ENCODE measurements around the gene MRPL49. TPM values are rescaled to one million over a fixed set of nuclear protein-coding genes. Genes with fewer than 3 reads are reported as not detected.

The MRPL49 gene
- total and polyA plus RNA-seq, 2 of the 13 experiments (the other 11 are each of a cell fraction or from before 2014, with no cell fraction given): 39.2 to 53.3 TPM

DNA sequence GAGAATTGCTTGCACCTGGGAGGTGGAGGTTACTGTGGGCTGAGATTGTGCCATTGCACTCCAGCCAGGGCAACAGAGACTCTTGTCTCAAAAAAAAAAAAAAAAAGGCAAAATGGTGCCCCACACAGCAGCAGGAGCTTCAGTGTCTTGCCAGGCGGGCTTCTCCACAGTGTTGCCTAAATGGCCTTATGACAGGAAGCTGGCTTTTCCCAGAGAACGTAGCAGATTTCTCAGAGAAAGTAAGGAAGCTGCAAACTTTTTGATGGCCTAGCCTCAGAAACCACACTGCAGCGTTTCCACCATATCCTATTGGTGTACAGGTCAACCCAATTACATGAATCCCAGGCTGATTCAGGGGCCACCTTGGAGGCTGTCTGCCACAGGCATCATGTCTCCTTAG lies 35.2 kb downstream of the MRPL49 start:
- TF ChIP-seq BHLHE40 (IDR thresholded peaks at IDR 0.05; ENCODE audit: low read length): no peak
- no peak for TF ChIP-seq ARID2 (CRISPR knock-in tag; IDR thresholded peaks at IDR 0.05; ENCODE audit: borderline replicate concordance)
- TF ChIP-seq ZNF12 (CRISPR knock-in tag; IDR thresholded peaks at IDR 0.05): no peak
- no peak for TF ChIP-seq ZNF543 (CRISPR knock-in tag; IDR thresholded peaks at IDR 0.05)
- no peak for TF ChIP-seq TOPORS (CRISPR knock-in tag; IDR thresholded peaks at IDR 0.05)
- no peak for TF ChIP-seq YY1 (IDR thresholded peaks at IDR 0.05; ENCODE audit: insufficient read depth, insufficient replicate concordance, low read depth, low read length)
- TF ChIP-seq HOXA7 (CRISPR knock-in tag; IDR thresholded peaks at IDR 0.05): no peak
- TF ChIP-seq ZNF747 (CRISPR knock-in tag; IDR thresholded peaks at IDR 0.05; ENCODE audit: borderline replicate concordance): no peak
- TF ChIP-seq HMGXB3 (CRISPR knock-in tag; IDR thresholded peaks at IDR 0.05; ENCODE audit: borderline replicate concordance): no peak
- Histone ChIP-seq H3K79me2 (ENCODE audit: insufficient read depth, low read length) (no peaks in the 10 kb centered on the region), H3K27ac (ENCODE audit: extremely low read length, insufficient read depth, low read length) (no peak overlapping the region), H3K36me3 (replicated peaks in 1 of 2; ENCODE audit: control insufficient read depth in 1 of 2, insufficient read depth in 2 of 2, low read length in 2 of 2) (no peaks in the 10 kb centered on the region), H3K27me3 (ENCODE audit: control insufficient read depth in 1 of 2, insufficient read depth in 2 of 2, low read length in 2 of 2) (no peaks in the 10 kb centered on the region), H3K9ac (ENCODE audit: insufficient read depth, low read depth, low read length) (no peak overlapping the region), H3K4me3 (replicated peaks in 1 of 3; ENCODE audit: insufficient read depth in 1 of 3, low read depth in 2 of 3, low read length in 3 of 3) (no peak overlapping the region), H3K4me1 (ENCODE audit: insufficient read depth, low read length) (peaks cover 13% of the 10 kb centered on the region), H4K20me1 (ENCODE audit: insufficient read depth, low read length) (no peaks in the 10 kb centered on the region), H3K4me2 (ENCODE audit: low read depth, low read length) (no peak overlapping the region), H2AFZ (ENCODE audit: low read length) (no peak overlapping the region), H3K9me3 (ENCODE audit: low read length) (no peaks in the 10 kb centered on the region)
- ChIA-PET CTCF (ENCODE audit: low intra/inter-chr PET ratio, low total read pairs) (no interaction called here), POLR2A (interaction anchor here (1.8 kb wide), 1 partner anchor 22 kb away, joined by 8 read pairs; no protein-coding TSS in a partner anchor)
- 54% methylated on average over 3 of the region's 3 CpGs for WGBS (ENCODE audit: low lambda C conversion rate)
- FAIRE-seq (no peak), ATAC-seq (no peak), DNase-seq (ENCODE audit: low spot score) (no peak)
- in situ Hi-C loops (cut with HindIII; ENCODE audit: extremely low pct_ligation_motif_present, low pct_unique_long_range_greater_than_20kb): no loop called here
- BruUV-seq (replicated peaks): no TSS peak
- intact Hi-C loops (cut with micrococcal nuclease; ENCODE audit: unreplicated experiment): no loop called here

All from HepG2 (cell line).